Measurements from ENCODE around the gene UTP3. TPM values are rescaled to one million over a fixed set of nuclear protein-coding genes. Genes with fewer than 3 reads are reported as not detected.
A peak's percentile ranks its signal among the peaks of the same experiment; 100 is the strongest.

Gene UTP3
- total and polyA plus RNA-seq, 2 experiments from 2014 or later: 13.9 to 16.2 TPM

GRCh38 chr4:70737006-70737405, 48.7 kb downstream of the UTP3 start:
- H3K27me3 ChIP-seq: no peaks in the 10 kb centered on the region
- no peak for TF ChIP-seq EZH2 (IDR thresholded peaks at IDR 0.05; ENCODE audit: borderline replicate concordance)
- TF ChIP-seq, protein P1, sequence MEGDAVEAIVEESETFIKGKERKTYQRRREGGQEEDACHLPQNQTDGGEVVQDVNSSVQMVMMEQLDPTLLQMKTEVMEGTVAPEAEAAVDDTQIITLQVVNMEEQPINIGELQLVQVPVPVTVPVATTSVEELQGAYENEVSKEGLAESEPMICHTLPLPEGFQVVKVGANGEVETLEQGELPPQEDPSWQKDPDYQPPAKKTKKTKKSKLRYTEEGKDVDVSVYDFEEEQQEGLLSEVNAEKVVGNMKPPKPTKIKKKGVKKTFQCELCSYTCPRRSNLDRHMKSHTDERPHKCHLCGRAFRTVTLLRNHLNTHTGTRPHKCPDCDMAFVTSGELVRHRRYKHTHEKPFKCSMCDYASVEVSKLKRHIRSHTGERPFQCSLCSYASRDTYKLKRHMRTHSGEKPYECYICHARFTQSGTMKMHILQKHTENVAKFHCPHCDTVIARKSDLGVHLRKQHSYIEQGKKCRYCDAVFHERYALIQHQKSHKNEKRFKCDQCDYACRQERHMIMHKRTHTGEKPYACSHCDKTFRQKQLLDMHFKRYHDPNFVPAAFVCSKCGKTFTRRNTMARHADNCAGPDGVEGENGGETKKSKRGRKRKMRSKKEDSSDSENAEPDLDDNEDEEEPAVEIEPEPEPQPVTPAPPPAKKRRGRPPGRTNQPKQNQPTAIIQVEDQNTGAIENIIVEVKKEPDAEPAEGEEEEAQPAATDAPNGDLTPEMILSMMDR (IDR thresholded peaks at IDR 0.05; ENCODE audit: poor library complexity): no peak
- TF ChIP-seq EZH2phosphoT487 (IDR thresholded peaks at IDR 0.05; ENCODE audit: low read depth, severe bottlenecking, unreplicated experiment): no peak
- H3K27ac ChIP-seq: no peak overlapping the region
- DNase-seq (ENCODE audit: low spot score): no peak
- no peaks in the 10 kb centered on the region for H3K9me2 ChIP-seq (replicated peaks; ENCODE audit: insufficient read depth)
- no peak overlapping the region for H3K4me3 ChIP-seq
- WGBS (ENCODE audit: low lambda C conversion rate, missing lambda C conversion rate): 95% methylated on average over 1 of the region's 1 CpG
- H3K4me1 ChIP-seq (ENCODE audit: insufficient read depth): peaks cover 6% of the 10 kb centered on the region
- H3K36me3 ChIP-seq (replicated peaks; ENCODE audit: insufficient read depth, low read depth): no peaks in the 10 kb centered on the region
- H3K4me2 ChIP-seq: no peak overlapping the region
- H2AFZ ChIP-seq: no peak overlapping the region
- H3K9me3 ChIP-seq (ENCODE audit: low read depth): no peaks in the 10 kb centered on the region
- peaks cover 68% of the 10 kb centered on the region for H3K79me2 ChIP-seq
- no peaks in the 10 kb centered on the region for H4K20me1 ChIP-seq (ENCODE audit: insufficient read depth, poor library complexity, severe bottlenecking)

DNA sequence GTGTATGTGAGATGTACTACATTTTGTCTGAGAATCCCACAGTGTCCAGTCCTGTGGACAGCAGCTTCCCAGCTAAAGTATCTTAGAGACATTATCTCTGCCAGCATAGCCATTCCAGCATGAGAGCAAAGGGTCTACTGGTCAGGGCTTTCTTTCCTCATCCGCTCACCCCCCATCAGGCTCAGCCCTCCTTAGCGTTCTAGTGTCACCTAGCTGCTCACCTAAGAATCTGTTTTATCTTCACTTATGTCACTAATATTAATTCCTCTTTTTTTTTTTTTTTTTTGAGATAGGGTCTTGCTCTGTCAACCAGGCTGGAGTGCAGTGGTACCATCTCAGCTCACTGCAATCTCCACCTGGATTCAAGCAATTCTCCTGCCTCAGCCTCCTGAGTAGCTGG, 49.1 kb downstream of the UTP3 start:
- Histone ChIP-seq H3K4me2 (no peak overlapping the region), H3K36me3 (replicated peaks; ENCODE audit: insufficient read depth, low read depth) (no peaks in the 10 kb centered on the region), H4K20me1 (ENCODE audit: insufficient read depth, poor library complexity, severe bottlenecking) (no peaks in the 10 kb centered on the region), H2AFZ (no peak overlapping the region), H3K79me2 (peaks cover 68% of the 10 kb centered on the region), H3K27ac (no peak overlapping the region), H3K4me3 (no peak overlapping the region), H3K4me1 (ENCODE audit: insufficient read depth) (peaks cover 6% of the 10 kb centered on the region), H3K9me3 (ENCODE audit: low read depth) (no peaks in the 10 kb centered on the region), H3K27me3 (no peaks in the 10 kb centered on the region), H3K9me2 (replicated peaks; ENCODE audit: insufficient read depth) (no peaks in the 10 kb centered on the region)
- no peak for DNase-seq (ENCODE audit: low spot score)
- TF ChIP-seq EZH2phosphoT487 (IDR thresholded peaks at IDR 0.05; ENCODE audit: low read depth, severe bottlenecking, unreplicated experiment) (no peak), EZH2 (IDR thresholded peaks at IDR 0.05; ENCODE audit: borderline replicate concordance) (no peak)
- TF ChIP-seq, protein P1 (IDR thresholded peaks at IDR 0.05; ENCODE audit: poor library complexity): no peak
- 82% methylated on average over 2 of the region's 2 CpGs for WGBS (ENCODE audit: low lambda C conversion rate, missing lambda C conversion rate)

GRCh38 chr4:70739496-70740337, 51.4 kb downstream of the UTP3 start:
- no peak for TF ChIP-seq EZH2 (IDR thresholded peaks at IDR 0.05; ENCODE audit: borderline replicate concordance)
- TF ChIP-seq, protein P1 (IDR thresholded peaks at IDR 0.05; ENCODE audit: poor library complexity): no peak
- TF ChIP-seq EZH2phosphoT487 (IDR thresholded peaks at IDR 0.05; ENCODE audit: low read depth, severe bottlenecking, unreplicated experiment): no peak
- Histone ChIP-seq H3K9me2 (replicated peaks; ENCODE audit: insufficient read depth) (no peaks in the 10 kb centered on the region), H3K9me3 (ENCODE audit: low read depth) (no peaks in the 10 kb centered on the region), H3K4me3 (no peak overlapping the region), H3K27me3 (no peaks in the 10 kb centered on the region), H3K27ac (no peak overlapping the region), H3K79me2 (peaks cover 89% of the 10 kb centered on the region), H3K4me2 (peak overlapping the region; percentile 9), H3K4me1 (ENCODE audit: insufficient read depth) (peaks cover 6% of the 10 kb centered on the region), H2AFZ (no peak overlapping the region), H3K36me3 (replicated peaks; ENCODE audit: insufficient read depth, low read depth) (no peaks in the 10 kb centered on the region), H4K20me1 (ENCODE audit: insufficient read depth, poor library complexity, severe bottlenecking) (no peaks in the 10 kb centered on the region)
- WGBS (ENCODE audit: low lambda C conversion rate, missing lambda C conversion rate): 68% methylated on average over 6 of the region's 6 CpGs
- DNase-seq (ENCODE audit: low spot score): no peak

Small RNAs within 50 kb of the gene (small RNA-seq; reads per million reads assigned to genes)
- gene RNU6-520P (not detected), gene RNU6-784P (not detected)

Other genes starting within 250 kb of the UTP3 start
- gene MUC7, start 216.3 kb upstream of the UTP3 start, total RNA-seq: not detected in 2 replicates
- not detected in 2 replicates for gene MUC7, start 216.3 kb upstream of the UTP3 start, polyA plus RNA-seq
- gene AMTN, start 170.0 kb upstream of the UTP3 start, total RNA-seq: not detected in 2 replicates
- gene AMTN, start 170.0 kb upstream of the UTP3 start, polyA plus RNA-seq: not detected in 2 replicates
- gene AMBN, start 96.3 kb upstream of the UTP3 start, total RNA-seq: not detected in 2 replicates
- not detected in 2 replicates for gene AMBN, start 96.3 kb upstream of the UTP3 start, polyA plus RNA-seq
- 0.20 and 4.4 TPM in 2 replicates for gene ENAM, start 59.8 kb upstream of the UTP3 start, total RNA-seq
- gene ENAM, start 59.8 kb upstream of the UTP3 start, polyA plus RNA-seq: 0.64 TPM in 1 of 2 replicates, not detected in the other
- gene JCHAIN, start 22.0 kb upstream of the UTP3 start, total RNA-seq: 0.44 TPM in 1 of 2 replicates, not detected in the other
- not detected in 2 replicates for gene JCHAIN, start 22.0 kb upstream of the UTP3 start, polyA plus RNA-seq
- gene RUFY3, start 33.4 kb downstream of the UTP3 start, total RNA-seq: 31.2 and 40.1 TPM in 2 replicates
- 22.2 and 25.6 TPM in 2 replicates for gene RUFY3, start 33.4 kb downstream of the UTP3 start, polyA plus RNA-seq
- gene GRSF1, start 151.4 kb downstream of the UTP3 start, total RNA-seq: 85.1 and 85.4 TPM in 2 replicates
- gene GRSF1, start 151.4 kb downstream of the UTP3 start, polyA plus RNA-seq: 78.2 and 80.0 TPM in 2 replicates
- 20.6 and 23.5 TPM in 2 replicates for gene MOB1B, start 213.8 kb downstream of the UTP3 start, total RNA-seq
- 2.7 and 5.3 TPM in 2 replicates for gene MOB1B, start 213.8 kb downstream of the UTP3 start, polyA plus RNA-seq

All from hepatocyte (in vitro differentiated cells).